HG02938 (cell line): Measurements from ENCODE around the gene STRA8.

ENCODE experiments used
- ATAC-seq: cut with Tn5 transposase; IDR thresholded peaks from one replicate; pipeline ENCODE4 v1.9.1; 2021; ENCODE audit warnings: mild to moderate bottlenecking, moderate library complexity; ENCODE audit not compliant: unreplicated experiment

Gene STRA8

GRCh38 chr7:135233570-135233969, at the start of gene STRA8:
TSS of gene STRA8 (plus strand) at chr7:135233838. CDS start at chr7:135240525, 6,687 bp downstream.
- no peak for ATAC-seq

- no peak for ATAC-seq
These were observed 49.3 kb upstream of the STRA8 start for GRCh38 chr7:135184254-135184841.

- ATAC-seq, result no peak
These were observed 48.0 kb upstream of the STRA8 start for GRCh38 chr7:135185471-135186260.

- ATAC-seq, result peak; percentile 14
These were observed 47.4 kb upstream of the STRA8 start for GRCh38 chr7:135186261-135186540.

GRCh38 chr7:135186841-135187253, 46.8 kb upstream of the STRA8 start:
- ATAC-seq, result peak; percentile 72

GRCh38 chr7:135188298-135188984, 45.2 kb upstream of the STRA8 start:
- ATAC-seq, result peak; percentile 32

GRCh38 chr7:135189221-135189662, 44.4 kb upstream of the STRA8 start:
- no peak for ATAC-seq

GRCh38 chr7:135189961-135190360, 43.7 kb upstream of the STRA8 start:
- ATAC-seq, result no peak

GRCh38 chr7:135190703-135191102, 42.9 kb upstream of the STRA8 start:
- no peak for ATAC-seq

- no peak for ATAC-seq
These were observed 40.6 kb upstream of the STRA8 start for GRCh38 chr7:135192914-135193536.

GRCh38 chr7:135193615-135194081, 40.0 kb upstream of the STRA8 start:
- ATAC-seq, result no peak

- no peak for ATAC-seq
These were observed 39.0 kb upstream of the STRA8 start for GRCh38 chr7:135194494-135195095.

GRCh38 chr7:135195156-135195555, 38.5 kb upstream of the STRA8 start:
- no peak for ATAC-seq

GRCh38 chr7:135195968-135196629, 37.5 kb upstream of the STRA8 start:
- no peak for ATAC-seq

- no peak for ATAC-seq
These were observed 36.3 kb upstream of the STRA8 start for GRCh38 chr7:135197343-135197742.

GRCh38 chr7:135197906-135198655, 35.6 kb upstream of the STRA8 start:
- ATAC-seq, result no peak

GRCh38 chr7:135199439-135199838, 34.2 kb upstream of the STRA8 start:
- ATAC-seq, result no peak

GRCh38 chr7:135200821-135201331, 32.8 kb upstream of the STRA8 start:
- ATAC-seq, result no peak

- no peak for ATAC-seq
These were observed 32.3 kb upstream of the STRA8 start for GRCh38 chr7:135201350-135201749.

GRCh38 chr7:135204341-135204749, 29.3 kb upstream of the STRA8 start:
- ATAC-seq, result no peak
